Globus pallidus (tissue), 1 donor: Measurements from ENCODE around the gene RLIM.

Source experiments
- DNase-seq: peaks from one replicate; pipeline ENCODE4 v3.0.0-alpha.2; 2015; ENCODE audit warnings: low spot score

Gene RLIM

GRCh38 chrX:74536152-74536831 is 78.1 kb downstream of the RLIM start:
- DNase-seq: peak; percentile 35

- peak; percentile 51 for DNase-seq
These were observed 78.8 kb downstream of the RLIM start for GRCh38 chrX:74535408-74536151.
